GM12878 (cell line): ENCODE data around the gene ARIH2.

Source experiments
- POLR2A ChIP-seq: IDR thresholded peaks from 2 replicates; pipeline ENCODE4 v1.6.1; 2011; ENCODE audit warnings: low read depth, mild to moderate bottlenecking, low read length
- RFX5 ChIP-seq: IDR thresholded peaks from 2 replicates; pipeline ENCODE4 v1.6.1; 2011; ENCODE audit warnings: low read depth, low read length, improper control_type of control experiment
- TF ChIP-seq, protein P1 (sequence below), 3 experiments: IDR thresholded peaks in 2 of 3; conservative IDR thresholded peaks in 1 of 3; 2 replicates each; pipeline ENCODE4 v1.5.1; 2011; ENCODE audit warnings: low read depth in 3 of 3, low read length in 3 of 3, mild to moderate bottlenecking in 3 of 3, control low read depth in 2 of 3, moderate library complexity in 2 of 3, inconsistent platforms in 1 of 3, mixed read lengths in 1 of 3; ENCODE audit not compliant: control insufficient read depth in 2 of 3, insufficient read depth in 1 of 3; ENCODE audit errors: extremely low read depth in 1 of 3

DNA sequence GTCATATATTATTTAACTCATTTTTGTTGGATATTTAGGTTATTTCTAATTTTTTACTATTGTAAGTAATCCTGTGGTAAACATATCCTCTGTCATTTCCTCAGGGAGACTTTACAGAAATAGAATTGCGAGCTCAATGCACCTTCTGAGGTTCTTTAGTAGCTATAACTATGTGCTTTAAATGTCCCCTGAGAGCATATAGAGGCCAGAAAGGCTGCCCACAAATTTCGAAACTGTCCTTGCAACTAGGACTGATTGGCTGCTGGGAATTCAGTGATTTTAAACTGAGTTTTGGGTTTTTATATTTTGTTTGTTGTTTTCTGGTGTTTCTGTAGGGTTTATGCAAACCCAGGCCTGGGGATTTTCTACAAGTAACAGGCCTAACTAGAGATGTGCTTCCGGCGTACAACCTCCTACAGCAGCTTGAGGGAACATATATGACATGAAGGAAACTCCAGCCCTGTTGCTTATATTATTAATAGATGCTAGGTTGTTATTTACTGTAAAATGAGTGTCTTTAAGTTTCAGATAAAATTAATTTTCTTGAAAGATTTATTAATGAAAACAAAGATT is 42.3 kb downstream of the ARIH2 start:
- TF ChIP-seq RFX5 (no peak), POLR2A (no peak)
- TF ChIP-seq, protein P1, sequence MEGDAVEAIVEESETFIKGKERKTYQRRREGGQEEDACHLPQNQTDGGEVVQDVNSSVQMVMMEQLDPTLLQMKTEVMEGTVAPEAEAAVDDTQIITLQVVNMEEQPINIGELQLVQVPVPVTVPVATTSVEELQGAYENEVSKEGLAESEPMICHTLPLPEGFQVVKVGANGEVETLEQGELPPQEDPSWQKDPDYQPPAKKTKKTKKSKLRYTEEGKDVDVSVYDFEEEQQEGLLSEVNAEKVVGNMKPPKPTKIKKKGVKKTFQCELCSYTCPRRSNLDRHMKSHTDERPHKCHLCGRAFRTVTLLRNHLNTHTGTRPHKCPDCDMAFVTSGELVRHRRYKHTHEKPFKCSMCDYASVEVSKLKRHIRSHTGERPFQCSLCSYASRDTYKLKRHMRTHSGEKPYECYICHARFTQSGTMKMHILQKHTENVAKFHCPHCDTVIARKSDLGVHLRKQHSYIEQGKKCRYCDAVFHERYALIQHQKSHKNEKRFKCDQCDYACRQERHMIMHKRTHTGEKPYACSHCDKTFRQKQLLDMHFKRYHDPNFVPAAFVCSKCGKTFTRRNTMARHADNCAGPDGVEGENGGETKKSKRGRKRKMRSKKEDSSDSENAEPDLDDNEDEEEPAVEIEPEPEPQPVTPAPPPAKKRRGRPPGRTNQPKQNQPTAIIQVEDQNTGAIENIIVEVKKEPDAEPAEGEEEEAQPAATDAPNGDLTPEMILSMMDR (IDR thresholded peaks at IDR 0.05 in 2 of 3, conservative IDR thresholded peaks at IDR 0.05 in 1 of 3; ENCODE audit: control insufficient read depth in 2 of 3, extremely low read depth in 1 of 3, insufficient read depth in 1 of 3, low read depth in 3 of 3, low read length in 3 of 3): no peak
